ENCODE results near the gene SPTAN1.
"Not testable (repeated sequence)": the region's sequence is repeated elsewhere in the genome, so short reads cannot be mapped to it uniquely, and the experiment has no call there.

The SPTAN1 gene

GRCh38 chr9:128552153-128552743 is at the start of gene SPTAN1:
SPTAN1 (plus strand) TSS chr9:128552587; CDS start chr9:128566741, 14,154 bp downstream.
- DNase-seq (ENCODE audit: insufficient read length, low spot score) = peak; percentile 83
- no peak for FAIRE-seq
- TF ChIP-seq, protein P1, sequence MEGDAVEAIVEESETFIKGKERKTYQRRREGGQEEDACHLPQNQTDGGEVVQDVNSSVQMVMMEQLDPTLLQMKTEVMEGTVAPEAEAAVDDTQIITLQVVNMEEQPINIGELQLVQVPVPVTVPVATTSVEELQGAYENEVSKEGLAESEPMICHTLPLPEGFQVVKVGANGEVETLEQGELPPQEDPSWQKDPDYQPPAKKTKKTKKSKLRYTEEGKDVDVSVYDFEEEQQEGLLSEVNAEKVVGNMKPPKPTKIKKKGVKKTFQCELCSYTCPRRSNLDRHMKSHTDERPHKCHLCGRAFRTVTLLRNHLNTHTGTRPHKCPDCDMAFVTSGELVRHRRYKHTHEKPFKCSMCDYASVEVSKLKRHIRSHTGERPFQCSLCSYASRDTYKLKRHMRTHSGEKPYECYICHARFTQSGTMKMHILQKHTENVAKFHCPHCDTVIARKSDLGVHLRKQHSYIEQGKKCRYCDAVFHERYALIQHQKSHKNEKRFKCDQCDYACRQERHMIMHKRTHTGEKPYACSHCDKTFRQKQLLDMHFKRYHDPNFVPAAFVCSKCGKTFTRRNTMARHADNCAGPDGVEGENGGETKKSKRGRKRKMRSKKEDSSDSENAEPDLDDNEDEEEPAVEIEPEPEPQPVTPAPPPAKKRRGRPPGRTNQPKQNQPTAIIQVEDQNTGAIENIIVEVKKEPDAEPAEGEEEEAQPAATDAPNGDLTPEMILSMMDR (IDR thresholded peaks at IDR 0.05; ENCODE audit: insufficient read depth, missing control alignments) = no peak

GRCh38 chr9:128503415-128503825 is 49.0 kb upstream of the SPTAN1 start:
- FAIRE-seq; DNase-seq (ENCODE audit: insufficient read length, low spot score): not testable (repeated sequence)

GRCh38 chr9:128503870-128504269 is 48.5 kb upstream of the SPTAN1 start:
- DNase-seq (ENCODE audit: insufficient read length, low spot score) = no peak
- TF ChIP-seq, protein P1 (IDR thresholded peaks at IDR 0.05; ENCODE audit: insufficient read depth, missing control alignments) = no peak
- no peak for FAIRE-seq

GRCh38 chr9:128504485-128505413 is 47.6 kb upstream of the SPTAN1 start, which contains the start of gene GLE1:
GLE1 (plus strand) TSS chr9:128504719; CDS start chr9:128504806, 87 bp downstream.
- TF ChIP-seq, protein P1 (IDR thresholded peaks at IDR 0.05; ENCODE audit: insufficient read depth, missing control alignments) = no peak
- DNase-seq (ENCODE audit: insufficient read length, low spot score) (peak; percentile 97), FAIRE-seq (no peak)

DNA sequence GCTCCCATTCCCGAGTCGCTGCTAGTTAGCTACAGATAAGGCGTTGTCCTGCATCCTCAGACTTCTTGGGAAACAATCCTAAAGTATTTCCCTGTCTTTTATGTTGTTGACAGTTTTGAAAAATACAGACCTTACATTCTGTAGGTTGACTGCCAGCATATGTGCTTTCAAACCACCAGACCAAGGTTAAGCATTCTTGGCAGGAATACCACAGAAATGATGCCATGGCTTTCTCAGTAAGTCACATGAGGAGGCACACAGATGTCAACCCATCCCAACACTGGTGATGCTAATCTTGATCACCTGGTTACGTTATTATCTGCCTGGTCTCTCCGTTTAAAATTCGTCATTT is 47.0 kb upstream of the SPTAN1 start:
- DNase-seq (ENCODE audit: insufficient read length, low spot score) = no peak
- FAIRE-seq = no peak
- TF ChIP-seq, protein P1 (IDR thresholded peaks at IDR 0.05; ENCODE audit: insufficient read depth, missing control alignments) = no peak

DNA sequence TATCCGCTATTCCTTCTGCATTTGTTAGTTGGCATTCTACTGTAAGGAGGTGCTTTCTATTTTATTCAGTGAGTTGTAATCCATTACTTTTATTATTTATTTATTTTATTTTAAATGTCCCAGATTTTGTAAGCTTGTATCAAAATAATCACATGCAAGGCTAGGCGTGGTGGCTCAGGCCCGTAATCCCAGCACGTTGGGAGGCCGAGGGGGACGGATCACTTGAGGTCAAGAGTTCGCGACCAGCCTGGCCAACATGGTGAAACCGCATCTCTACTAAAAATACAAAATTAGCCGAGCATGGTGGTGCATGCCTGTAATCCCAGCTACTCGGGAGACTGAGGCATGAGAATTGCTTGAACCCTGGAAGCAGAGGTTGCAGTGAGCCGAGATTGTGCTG is 46.5 kb upstream of the SPTAN1 start:
- FAIRE-seq = not testable (repeated sequence)

GRCh38 chr9:128512820-128513219 is 39.6 kb upstream of the SPTAN1 start:
- no peak for FAIRE-seq
- TF ChIP-seq, protein P1 (IDR thresholded peaks at IDR 0.05; ENCODE audit: insufficient read depth, missing control alignments) = no peak

More for the DNA sequence above, 46.5 kb upstream of the SPTAN1 start:
- not testable (repeated sequence) for DNase-seq (ENCODE audit: insufficient read length, low spot score)

GRCh38 chr9:128521956-128522355 is 30.4 kb upstream of the SPTAN1 start:
- no peak for DNase-seq (ENCODE audit: insufficient read length, low spot score)
- TF ChIP-seq, protein P1 (IDR thresholded peaks at IDR 0.05; ENCODE audit: insufficient read depth, missing control alignments) = no peak
- FAIRE-seq = no peak

More at GRCh38 chr9:128512820-128513219, 39.6 kb upstream of the SPTAN1 start:
- no peak for DNase-seq (ENCODE audit: insufficient read length, low spot score)

All from D721Med (cell line).